ENCODE results near the gene CDON. TPM values are rescaled to one million over a fixed set of nuclear protein-coding genes. Genes with fewer than 3 reads are reported as not detected.

Gene CDON
- total and polyA plus RNA-seq, 2 donors (not counting 1 experiment from before 2014, with no cell fraction given): 0.01 TPM; not detected in 1

- Mint-ChIP-seq H3K27ac (no peak overlapping the region), H3K9me3 (ENCODE audit: insufficient read depth) (no peaks in the 10 kb centered on the region), H3K27me3 (peaks cover 13% of the 10 kb centered on the region), H3K4me3 (no peak overlapping the region), H3K4me1 (no peaks in the 10 kb centered on the region)
- H4K20me1 ChIP-seq (ENCODE audit: control insufficient read depth, insufficient read depth, low read length, poor library complexity, severe bottlenecking): no peaks in the 10 kb centered on the region
- H3K27me3 ChIP-seq (replicated peaks in 1 of 4; ENCODE audit: control extremely low read depth in 1 of 4, control insufficient read depth in 3 of 4, insufficient read depth in 4 of 4, low read length in 3 of 4): no peaks in the 10 kb centered on the region
- ChIA-PET POLR2A (no interaction called here), CTCF (no interaction called here)
- no peak overlapping the region for H3K4me2 ChIP-seq (replicated peaks; ENCODE audit: low read depth, low read length, poor library complexity, severe bottlenecking)
- no peak for DNase-seq
- WGBS (ENCODE audit: insufficient coverage): 100% methylated on average over 1 of the region's 5 CpGs
- no peaks in the 10 kb centered on the region for H3K79me2 ChIP-seq (ENCODE audit: control insufficient read depth, insufficient read depth, low read length)
- TF ChIP-seq, protein P1, sequence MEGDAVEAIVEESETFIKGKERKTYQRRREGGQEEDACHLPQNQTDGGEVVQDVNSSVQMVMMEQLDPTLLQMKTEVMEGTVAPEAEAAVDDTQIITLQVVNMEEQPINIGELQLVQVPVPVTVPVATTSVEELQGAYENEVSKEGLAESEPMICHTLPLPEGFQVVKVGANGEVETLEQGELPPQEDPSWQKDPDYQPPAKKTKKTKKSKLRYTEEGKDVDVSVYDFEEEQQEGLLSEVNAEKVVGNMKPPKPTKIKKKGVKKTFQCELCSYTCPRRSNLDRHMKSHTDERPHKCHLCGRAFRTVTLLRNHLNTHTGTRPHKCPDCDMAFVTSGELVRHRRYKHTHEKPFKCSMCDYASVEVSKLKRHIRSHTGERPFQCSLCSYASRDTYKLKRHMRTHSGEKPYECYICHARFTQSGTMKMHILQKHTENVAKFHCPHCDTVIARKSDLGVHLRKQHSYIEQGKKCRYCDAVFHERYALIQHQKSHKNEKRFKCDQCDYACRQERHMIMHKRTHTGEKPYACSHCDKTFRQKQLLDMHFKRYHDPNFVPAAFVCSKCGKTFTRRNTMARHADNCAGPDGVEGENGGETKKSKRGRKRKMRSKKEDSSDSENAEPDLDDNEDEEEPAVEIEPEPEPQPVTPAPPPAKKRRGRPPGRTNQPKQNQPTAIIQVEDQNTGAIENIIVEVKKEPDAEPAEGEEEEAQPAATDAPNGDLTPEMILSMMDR (IDR thresholded peaks at IDR 0.05): no peak
- no peak for TF ChIP-seq EZH2 (IDR thresholded peaks at IDR 0.05; ENCODE audit: borderline replicate concordance, insufficient read depth, low read depth, low read length, poor library complexity, severe bottlenecking)
- no peak for ATAC-seq (ENCODE audit: low read depth)
- no peaks in the 10 kb centered on the region for H3K36me3 ChIP-seq (replicated peaks in 1 of 2; ENCODE audit: control extremely low read depth in 1 of 2, control insufficient read depth in 1 of 2, extremely low read depth in 1 of 2, insufficient read depth in 2 of 2, low read length in 1 of 2)
- no peak overlapping the region for H3K9ac ChIP-seq (ENCODE audit: low read length)
- no peak overlapping the region for H2AFZ ChIP-seq (ENCODE audit: insufficient read depth, low read depth, low read length, poor library complexity, severe bottlenecking)
- no peaks in the 10 kb centered on the region for H3K4me1 ChIP-seq (ENCODE audit: control insufficient read depth in 2 of 2, insufficient read depth in 2 of 2, low read length in 2 of 2)
- H3K27ac ChIP-seq (ENCODE audit: low read length in 2 of 2): no peak overlapping the region
- H3K4me3 ChIP-seq (ENCODE audit: control extremely low read depth in 1 of 5, extremely low read depth in 1 of 5, insufficient read depth in 1 of 5, low read depth in 2 of 5, low read length in 4 of 5): no peak overlapping the region
- intact Hi-C loops (cut with micrococcal nuclease): no loop called here
- peaks cover 0 to 6% (median 0%) of the 10 kb centered on the region in 3 donors for H3K9me3 ChIP-seq (ENCODE audit: control extremely low read depth in 1 of 3, control insufficient read depth in 2 of 3, insufficient read depth in 1 of 3, low read length in 2 of 3)
Observed at GRCh38 chr11:126100716-126101115, 38.0 kb upstream of the CDON start.

DNA sequence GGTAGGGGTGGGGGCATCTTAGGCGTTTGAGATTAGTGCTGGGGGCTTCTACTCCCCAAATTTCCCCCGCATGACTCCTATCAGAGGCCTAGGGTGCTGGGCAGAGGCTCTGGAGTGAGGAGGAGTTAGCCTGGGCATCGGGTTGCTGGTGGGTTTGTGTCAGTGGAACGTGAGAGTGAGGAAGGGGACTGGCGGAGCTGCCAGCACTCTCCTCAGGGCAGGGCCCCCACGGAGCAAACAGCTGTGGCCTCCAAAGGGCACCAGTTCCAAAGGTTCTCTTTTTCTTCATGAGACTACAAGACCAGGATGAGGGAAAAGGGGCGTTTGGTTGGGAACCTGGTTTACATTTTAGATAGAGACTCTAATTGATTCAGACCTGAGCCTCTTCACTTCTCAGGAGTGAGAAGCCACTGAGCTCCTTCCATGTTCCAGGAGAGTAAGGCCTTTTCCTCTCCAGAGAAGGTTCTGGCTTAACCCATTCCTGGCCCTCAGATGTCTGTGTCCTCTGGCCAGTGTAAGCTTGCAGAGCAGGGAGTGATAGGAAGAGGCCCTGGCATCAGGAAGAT is 35.6 kb upstream of the CDON start:
- Histone ChIP-seq H3K79me2 (ENCODE audit: control insufficient read depth, insufficient read depth, low read length) (no peaks in the 10 kb centered on the region), H3K9ac (ENCODE audit: low read length) (no peak overlapping the region), H4K20me1 (ENCODE audit: control insufficient read depth, insufficient read depth, low read length, poor library complexity, severe bottlenecking) (no peaks in the 10 kb centered on the region), H3K9me3 (ENCODE audit: control extremely low read depth in 1 of 3, control insufficient read depth in 2 of 3, insufficient read depth in 1 of 3, low read length in 2 of 3) (no peaks in the 10 kb centered on the region), H3K4me3 (ENCODE audit: control extremely low read depth in 1 of 5, extremely low read depth in 1 of 5, insufficient read depth in 1 of 5, low read depth in 2 of 5, low read length in 4 of 5) (no peak overlapping the region), H3K36me3 (replicated peaks in 1 of 2; ENCODE audit: control extremely low read depth in 1 of 2, control insufficient read depth in 1 of 2, extremely low read depth in 1 of 2, insufficient read depth in 2 of 2, low read length in 1 of 2) (no peaks in the 10 kb centered on the region), H3K27me3 (replicated peaks in 1 of 4; ENCODE audit: control extremely low read depth in 1 of 4, control insufficient read depth in 3 of 4, insufficient read depth in 4 of 4, low read length in 3 of 4) (no peaks in the 10 kb centered on the region), H3K27ac (ENCODE audit: low read length in 2 of 2) (no peak overlapping the region), H3K4me2 (replicated peaks; ENCODE audit: low read depth, low read length, poor library complexity, severe bottlenecking) (no peak overlapping the region), H2AFZ (ENCODE audit: insufficient read depth, low read depth, low read length, poor library complexity, severe bottlenecking) (no peak overlapping the region), H3K4me1 (ENCODE audit: control insufficient read depth in 2 of 2, insufficient read depth in 2 of 2, low read length in 2 of 2) (no peaks in the 10 kb centered on the region)
- 87% methylated on average over 5 of the region's 7 CpGs for WGBS (ENCODE audit: insufficient coverage)
- no peak for ATAC-seq (ENCODE audit: low read depth)
- TF ChIP-seq, protein P1 (IDR thresholded peaks at IDR 0.05): no peak
- no peak for DNase-seq
- CTCF ChIA-PET: no interaction called here
- no peak overlapping the region for H3K4me3 Mint-ChIP-seq
- no peak overlapping the region for H3K27ac Mint-ChIP-seq
- H3K4me1 Mint-ChIP-seq: no peaks in the 10 kb centered on the region
- POLR2A ChIA-PET: no interaction called here
- H3K27me3 Mint-ChIP-seq: peaks cover 9% of the 10 kb centered on the region
- intact Hi-C loops (cut with micrococcal nuclease): no loop called here
- H3K9me3 Mint-ChIP-seq (ENCODE audit: insufficient read depth): no peaks in the 10 kb centered on the region
